ENCODE results near the gene LMLN.
"Not testable (repeated sequence)": the region's sequence is repeated elsewhere in the genome, so short reads cannot be mapped to it uniquely, and the experiment has no call there.

Gene LMLN

DNA sequence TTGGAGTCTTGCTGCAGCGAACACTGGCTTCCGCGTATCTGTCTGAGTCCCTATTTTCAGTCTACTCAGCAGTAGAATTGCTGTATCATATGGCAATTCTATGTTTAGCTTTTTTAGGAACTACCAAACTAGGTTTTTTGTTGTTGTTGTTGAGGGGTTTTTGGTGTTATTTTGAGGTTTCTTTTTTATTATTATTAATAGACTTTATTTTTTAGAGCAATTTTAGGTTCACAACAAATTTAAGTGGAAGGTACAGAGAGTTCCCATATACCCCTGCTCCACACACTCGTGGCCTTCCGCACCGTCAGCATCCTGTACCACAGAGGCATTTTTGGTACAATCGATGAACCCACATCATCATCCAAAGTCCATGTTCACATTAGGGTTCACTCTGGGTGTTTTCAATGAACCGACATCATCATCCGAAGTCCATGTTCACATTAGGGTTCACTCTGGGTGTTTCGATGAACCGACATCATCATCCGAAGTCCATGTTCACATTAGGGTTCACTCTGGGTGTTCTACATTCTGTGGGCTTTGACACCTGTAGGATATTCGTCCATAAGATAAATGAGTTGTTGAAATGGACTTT lies 67.9 kb downstream of the LMLN start:
- no peak for DNase-seq

DNA sequence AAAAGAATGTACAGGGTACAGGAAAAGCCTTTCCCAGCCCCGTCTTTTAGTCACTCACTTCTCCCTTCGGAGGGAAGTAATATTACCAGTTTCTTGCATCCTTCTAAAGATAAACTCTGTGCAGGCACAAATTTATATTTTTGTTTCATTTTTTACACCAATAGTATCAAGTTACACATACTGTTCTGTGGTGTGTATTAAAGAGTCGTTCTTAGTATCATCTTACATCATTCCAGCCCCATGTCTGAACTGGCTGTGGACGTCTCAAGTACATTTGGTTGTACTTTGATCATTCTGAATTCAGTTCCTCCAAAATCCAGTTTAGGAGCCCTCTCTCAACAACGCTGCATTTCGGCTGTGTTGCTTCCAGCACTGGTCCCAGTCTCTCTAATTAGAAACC lies 68.7 kb downstream of the LMLN start:
- DNase-seq, result no peak

DNA sequence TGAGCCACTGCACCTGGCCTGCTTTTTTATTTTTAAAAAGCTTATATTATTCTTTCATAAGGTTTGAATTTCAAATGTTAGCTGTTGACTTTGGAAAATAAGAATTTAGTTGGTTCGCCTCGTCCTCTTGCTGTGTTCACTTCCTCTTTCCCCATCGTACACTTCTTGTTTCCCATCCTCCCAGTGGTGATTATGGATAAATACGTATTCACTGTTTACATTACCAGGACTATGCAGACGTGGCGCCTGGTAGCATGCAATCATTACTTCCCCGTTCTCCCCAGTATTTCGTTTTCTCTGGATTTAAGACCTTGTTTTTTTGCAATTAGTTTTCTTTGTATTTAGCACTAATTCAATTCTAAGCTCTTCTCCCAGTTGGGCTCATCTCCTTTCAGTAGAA lies 70.1 kb downstream of the LMLN start:
- DNase-seq, result no peak

DNA sequence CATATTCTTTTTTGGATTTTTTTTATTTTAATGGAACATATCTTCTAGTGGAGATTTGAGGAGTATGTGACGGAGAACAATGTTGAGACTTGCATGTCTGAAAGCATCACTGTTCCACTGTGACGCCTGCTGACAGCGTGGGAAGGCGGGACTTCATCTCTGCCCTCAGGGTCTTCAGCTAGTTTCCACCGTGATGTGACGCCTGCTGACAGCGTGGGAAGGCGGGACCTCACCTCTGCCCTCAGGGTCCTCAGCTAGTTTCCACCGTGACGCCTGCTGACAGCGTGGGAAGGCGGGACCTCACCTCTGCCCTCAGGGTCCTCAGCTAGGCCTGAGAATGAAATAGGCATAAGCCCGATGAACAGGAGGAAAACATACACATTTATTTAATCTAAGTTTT lies 70.7 kb downstream of the LMLN start:
- no peak for DNase-seq

DNA sequence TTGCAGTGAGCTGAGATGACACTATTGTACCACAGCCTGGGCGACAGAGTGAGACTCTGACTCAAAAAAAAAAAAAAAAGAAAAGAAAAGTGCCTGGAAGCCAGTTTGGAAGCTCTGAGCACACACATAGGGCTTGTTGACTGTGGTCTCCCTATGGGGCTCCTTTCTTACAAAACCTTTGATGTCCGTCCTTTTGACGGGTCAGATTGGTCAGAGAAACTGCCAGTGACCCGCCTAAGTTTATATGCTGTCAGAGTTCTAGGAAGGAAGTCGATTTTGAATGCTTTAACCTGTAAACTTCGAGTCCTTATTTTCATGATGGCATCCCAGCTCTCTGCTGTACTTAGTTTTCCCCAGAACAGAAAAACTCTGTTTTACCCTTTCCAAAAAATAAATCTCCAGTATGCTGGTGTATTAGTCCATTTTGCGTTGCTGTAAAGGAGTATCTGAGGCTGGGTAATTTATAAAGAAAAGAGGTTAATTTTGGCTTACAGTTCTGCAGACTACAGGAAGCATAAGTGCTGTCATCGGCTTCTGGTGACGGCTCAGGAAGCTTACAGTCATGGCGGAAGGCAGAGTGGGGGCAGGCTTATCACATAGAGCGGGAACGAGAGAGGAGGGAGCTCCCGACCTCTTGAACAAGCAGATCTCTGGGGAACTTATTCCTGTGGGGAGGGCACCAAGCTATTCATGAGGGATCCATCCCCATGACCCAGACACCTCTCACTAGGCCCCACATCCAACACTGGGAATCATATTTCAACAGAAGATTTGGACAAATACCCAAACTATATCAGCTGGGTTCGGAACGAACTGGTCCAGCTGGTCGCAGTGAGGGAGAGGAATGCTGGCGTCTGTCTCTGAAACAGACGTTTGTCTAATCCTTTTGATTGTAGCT lies 72.3 kb downstream of the LMLN start:
- no peak for DNase-seq

DNA sequence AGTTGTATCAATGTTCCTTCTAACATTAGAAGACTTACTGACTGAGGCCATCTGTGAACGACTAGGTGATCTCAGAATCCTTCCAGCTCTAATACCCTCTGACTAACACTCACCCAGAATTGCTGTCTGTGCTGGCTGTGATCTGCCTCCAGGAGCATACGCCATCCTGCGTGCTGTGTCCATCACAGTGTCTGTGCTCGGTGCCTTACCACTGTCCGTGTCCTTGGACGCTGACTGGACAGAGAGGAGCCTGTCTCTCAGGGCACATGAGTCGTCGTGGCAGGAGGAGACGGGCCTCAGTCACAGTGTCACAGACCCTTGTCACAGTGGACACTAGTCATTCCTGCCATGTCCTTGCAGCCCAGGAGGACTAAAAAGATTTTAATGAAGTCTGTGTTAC lies 83.1 kb downstream of the LMLN start:
- no peak for DNase-seq

DNA sequence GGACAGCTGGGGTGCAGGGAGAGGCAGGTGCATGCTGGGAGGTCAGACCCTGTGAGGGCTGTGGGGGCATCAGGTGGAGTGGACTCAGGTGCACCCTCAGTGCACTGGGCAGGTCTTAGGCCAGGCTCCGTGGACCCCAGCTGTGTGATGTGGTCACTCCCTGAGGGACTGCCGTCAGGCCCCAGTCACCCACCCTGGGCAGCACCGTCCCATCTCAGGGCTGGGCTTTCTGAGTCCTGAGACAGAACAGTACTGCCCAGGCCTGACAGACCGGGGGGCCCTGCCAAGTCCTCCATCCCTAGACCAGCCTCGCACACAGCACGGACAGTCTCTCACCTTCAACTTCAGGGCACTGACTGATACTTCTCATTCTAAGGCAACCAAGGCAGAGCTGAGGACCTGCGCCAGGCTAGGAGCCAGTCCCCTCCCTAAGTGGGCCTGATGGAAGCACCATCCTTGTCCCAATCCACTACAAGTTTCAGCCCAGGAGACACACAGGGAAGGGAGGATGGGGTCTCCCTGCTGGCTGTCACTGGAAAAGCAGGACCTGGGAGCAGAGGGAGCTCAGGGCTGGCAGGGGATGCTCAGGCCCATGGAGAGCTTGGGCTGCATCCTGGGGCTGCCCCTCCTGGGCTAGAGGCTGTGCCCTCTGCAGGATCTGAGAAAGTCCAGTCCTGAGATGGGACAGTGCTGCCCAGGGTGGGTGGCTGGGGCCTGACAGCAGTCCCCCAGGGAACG lies 86.3 kb downstream of the LMLN start:
- no peak for DNase-seq

DNA sequence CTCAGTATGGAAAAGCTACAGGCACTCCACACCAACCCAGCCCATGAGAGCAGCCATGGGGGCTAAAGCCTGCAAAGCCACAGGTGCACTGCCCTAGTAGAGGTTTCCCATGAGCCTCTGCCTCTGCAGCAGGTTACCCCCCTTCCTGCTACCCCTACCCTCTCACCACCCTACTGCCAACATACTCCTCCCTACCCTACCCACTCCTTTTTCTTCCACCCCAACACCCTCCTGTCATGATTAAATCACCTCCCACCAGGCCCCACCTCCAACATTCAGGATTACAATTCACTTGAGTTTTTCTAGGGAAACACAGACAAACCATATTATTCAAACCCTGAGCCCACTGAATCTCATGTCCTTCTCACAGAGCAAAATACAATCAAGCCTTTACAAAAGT lies 88.4 kb downstream of the LMLN start:
- no peak for DNase-seq

DNA sequence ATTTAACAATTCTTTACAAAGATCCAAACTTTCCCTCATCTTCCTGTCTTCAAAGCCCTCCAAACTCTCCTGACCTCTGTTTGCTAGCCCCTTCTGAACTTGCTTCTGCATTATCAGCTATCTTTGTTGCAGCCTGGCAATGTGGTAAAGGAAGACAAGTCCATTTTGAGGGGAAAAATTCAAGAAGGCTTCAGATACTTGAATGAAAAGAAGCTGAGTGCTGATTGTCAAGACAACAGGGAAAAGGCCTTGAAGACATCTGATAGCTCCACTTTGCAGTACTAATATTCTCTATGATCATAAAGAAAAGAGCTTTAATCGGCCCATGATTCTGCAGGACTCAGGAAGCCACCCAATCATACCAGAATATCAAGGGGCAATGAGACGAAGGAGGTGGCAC lies 91.8 kb downstream of the LMLN start:
- no peak for DNase-seq

DNA sequence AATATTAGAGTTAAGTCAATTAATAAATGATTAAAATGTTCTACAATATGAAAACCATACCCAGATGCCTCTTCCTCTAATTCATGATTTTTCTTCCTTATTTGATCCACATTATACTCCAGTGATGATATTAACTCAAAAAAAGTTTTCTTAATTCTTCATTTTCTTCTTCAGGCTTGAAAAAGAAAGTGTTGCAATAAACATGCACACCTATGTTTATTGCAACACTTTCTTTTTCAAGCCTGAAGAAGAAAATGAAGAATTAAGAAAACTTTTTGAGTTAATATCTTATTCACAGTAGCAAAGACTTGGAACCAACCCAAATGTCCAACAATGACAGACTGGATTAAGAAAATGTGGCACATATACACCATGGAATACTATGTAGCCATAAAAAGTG lies 93.4 kb downstream of the LMLN start:
- not testable (repeated sequence) for DNase-seq

DNA sequence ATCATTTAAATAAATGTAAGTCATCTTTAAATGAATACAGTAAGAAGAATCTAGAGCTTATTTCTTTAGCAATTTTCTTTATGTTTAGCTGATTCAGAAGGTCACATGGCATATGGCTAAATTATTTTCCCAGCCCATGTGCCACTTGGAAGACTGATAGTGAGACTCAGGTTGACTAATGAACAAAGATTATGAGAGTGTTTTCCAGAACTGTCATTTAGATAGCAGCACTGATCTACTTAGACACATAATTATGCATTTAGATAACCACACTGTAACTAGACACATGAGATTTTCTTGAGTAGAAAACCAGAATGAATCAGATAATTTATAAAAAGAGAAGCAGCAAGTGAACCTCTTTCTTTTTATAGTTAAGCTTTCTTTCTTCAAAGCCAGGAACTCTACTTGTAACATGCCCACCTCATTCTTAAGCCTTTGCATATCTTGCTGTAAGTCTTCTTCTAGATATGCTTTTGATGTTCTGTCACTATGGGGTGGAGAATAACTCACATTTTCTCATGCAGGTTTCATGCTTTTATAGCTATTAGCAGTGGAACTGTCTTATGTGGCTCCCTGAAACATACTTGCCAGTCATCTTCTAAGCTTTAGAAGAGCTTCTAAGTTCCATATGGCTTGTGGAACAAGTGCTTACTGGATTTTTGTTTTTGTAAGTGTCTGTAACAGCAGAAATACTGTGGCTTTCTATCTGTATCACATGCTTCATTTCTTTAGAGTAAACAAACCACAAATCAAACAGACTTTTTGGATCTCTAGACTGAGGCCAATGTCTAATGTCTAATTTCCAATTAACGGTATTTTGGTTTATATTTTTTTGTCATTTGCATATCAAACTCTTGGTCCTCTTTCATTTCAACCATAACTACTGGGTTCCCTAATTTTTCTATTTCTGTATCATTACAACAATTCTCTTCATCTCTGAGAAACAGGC lies 101.4 kb downstream of the LMLN start:
- no peak for DNase-seq

DNA sequence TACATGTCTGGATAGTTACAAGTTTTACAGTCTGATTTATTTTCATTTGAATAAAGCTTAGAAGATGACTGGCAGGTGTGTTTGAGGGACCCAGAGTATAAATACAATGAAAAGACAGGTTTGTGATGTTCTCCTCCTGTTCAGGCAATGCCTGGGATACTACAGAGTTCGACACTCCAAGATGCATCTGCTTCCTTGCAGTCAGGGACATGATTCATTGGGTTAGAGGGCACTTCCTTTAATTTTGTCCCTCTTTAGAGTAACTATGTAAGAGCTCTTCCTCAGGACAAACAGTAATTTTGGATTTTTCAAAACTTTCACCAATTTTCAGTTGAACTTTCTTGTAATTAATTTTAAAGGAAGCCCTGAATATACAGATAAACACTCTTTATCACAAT lies 102.0 kb downstream of the LMLN start:
- DNase-seq, result no peak

DNA sequence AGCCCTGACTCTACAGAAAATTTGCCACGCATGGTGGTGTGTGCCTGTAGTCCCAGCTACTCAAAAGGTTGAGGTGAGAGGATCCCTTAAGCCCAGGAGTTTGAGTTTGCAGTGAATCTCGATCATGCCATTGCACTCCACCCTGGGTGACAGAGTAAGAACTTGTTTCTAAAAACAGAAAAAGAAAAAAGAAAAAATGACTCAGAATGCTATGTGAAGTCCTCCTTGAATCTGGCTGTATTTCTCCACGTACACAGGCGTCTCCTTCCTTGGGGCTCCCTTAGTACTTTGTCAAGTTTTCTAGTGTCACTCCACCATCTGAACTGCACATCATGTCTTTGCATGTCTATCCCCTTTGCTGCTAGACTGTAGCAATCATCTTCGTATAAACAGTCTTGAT lies 104.4 kb downstream of the LMLN start:
- no peak for DNase-seq

DNA sequence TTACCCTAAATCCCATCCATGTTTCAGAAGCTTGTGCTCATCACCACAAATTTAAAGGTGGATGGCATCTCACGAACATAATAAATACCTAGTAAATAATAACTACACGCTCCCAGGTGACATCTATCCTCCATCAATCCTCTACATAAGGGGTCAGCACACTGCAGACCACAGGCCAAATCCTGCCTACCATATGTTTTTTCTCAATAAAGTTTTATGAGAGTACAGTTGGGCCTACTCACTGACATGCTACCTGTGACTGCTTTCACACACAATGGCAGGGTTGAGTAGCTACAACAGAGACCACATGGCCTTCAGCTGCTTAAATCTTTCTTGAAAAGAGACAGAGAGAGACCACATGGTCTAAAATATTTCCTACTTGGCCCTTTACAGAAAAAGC lies 105.9 kb downstream of the LMLN start:
- no peak for DNase-seq

DNA sequence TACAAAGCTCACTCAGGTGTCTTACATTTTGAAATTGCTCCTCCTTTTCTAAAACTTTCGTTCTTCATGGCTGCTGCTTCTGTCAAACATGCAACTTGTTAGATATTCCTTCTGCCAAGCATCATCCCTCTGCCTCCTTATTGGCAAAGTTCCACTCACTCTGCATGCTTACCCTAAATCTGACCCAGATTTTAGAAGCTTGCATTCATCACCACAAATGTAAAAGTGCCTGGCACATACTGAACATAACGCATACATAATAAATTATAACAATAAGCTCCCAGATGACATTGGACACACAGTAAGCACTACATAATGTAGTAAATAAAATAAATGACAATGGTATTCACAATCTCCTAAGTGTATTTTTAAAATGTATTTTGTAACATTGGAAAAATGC lies 107.4 kb downstream of the LMLN start:
- DNase-seq, result no peak

DNA sequence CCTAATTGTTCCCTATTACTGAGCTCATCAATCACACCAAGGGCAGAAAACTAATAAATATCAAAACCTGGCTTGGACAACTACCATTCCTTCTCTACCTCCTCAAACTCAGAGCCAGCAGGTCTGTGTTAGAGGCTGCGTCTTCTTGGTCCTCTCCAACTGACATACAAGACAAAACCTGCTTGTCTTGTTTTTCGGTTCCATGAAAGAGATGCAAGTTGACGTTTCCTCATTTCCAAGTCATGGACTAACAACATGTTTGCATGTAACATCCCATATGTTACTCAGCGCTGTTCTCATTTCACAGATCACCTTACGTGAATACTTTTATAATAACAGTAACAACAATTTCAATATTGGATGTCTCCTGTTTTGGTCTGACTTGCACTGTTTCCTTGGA lies 110.9 kb downstream of the LMLN start:
- no peak for DNase-seq

DNA sequence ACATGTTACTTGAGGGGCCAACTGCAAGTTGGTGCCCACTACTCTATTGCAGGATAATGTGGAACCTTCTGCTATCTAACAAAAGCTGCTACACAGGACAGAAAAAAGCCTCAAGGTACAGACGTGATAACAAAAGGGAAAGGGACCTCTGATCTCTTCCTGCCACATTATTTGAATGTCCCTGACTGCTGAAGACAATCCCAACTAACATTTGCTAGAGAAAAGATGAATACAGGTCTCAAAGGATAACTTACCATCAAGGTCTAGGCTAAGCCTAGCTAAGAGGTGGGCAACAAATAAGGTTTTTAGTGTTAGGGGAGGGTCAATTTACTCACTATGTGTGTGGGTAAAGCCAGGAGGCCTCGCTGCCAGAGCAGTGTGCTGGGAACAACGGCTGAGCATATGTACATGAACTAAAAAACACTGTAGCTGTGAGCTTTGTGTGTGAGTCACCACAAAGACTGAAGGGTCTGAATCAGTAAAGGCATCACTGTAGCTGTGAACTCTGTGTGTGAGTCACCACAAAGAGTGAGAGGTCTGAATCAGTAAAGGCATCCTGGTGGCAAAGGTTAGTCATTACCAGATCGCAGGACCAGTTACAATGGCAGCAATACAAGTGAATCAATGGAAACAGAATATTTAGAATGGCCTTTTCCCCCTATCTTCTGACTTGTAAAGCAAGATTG lies 111.7 kb downstream of the LMLN start:
- DNase-seq, result no peak

DNA sequence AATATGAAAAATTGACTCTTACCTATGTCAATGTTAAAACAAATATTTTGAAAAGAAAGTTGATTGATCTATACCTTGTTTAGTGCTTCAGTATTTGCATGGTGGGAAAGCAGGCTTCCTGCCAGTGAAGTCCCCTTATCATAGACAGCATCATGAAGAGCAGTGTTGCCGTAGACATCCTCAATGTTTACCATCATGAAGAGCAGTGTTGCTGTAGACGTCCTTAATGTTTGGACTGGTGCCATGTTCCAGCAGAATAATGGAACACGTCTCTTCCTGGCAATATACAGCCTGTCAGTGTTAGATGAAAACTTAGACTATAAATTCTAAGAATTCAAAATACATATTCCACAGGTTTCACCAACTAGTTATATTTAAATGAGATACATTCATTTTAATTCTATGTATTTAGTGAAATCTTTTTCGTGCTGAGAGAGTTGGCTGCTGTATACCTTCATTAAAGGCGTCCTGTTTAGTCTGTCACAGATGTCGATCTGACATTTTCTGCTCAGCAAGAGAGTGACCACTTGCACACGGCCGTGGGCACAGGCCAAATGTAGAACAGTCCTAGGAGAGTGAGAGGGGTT lies 116.8 kb downstream of the LMLN start:
- no peak for DNase-seq

DNA sequence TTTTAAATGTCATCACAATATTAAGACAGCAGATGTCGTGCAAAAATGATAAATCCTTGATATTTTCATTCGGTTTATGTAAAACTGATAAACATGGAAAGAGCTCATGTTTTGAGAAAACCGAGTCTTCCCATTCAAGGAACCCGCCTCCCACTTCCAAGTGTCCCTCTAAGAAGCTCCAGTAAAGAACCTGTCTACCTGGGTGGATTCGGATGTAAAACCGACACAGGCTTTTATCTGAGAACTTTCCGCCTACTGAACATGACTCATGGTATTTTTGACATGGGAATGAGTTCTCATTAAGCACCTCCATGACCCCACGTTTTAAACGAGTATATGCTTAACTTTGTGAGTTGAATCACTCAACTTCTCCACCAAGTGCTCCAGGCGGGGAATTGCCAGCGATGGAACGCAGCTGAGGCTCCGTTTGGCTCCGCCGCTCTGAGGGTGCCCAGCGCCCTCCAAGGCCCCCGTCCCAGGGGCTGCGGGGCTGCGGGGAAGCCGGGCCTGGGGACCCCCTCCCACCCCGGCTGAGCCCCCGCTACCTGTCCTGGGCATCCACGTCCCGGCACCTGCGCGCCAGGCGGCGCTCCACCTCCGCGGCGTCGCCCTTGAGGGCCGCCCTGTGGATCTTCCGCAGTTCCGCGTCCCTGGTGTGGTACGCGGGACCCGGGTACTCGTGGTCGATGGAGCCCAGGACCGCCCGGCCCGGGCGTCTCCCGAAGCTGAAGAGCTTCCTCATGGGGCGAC lies 119.9 kb downstream of the LMLN start:
- no peak for DNase-seq

DNA sequence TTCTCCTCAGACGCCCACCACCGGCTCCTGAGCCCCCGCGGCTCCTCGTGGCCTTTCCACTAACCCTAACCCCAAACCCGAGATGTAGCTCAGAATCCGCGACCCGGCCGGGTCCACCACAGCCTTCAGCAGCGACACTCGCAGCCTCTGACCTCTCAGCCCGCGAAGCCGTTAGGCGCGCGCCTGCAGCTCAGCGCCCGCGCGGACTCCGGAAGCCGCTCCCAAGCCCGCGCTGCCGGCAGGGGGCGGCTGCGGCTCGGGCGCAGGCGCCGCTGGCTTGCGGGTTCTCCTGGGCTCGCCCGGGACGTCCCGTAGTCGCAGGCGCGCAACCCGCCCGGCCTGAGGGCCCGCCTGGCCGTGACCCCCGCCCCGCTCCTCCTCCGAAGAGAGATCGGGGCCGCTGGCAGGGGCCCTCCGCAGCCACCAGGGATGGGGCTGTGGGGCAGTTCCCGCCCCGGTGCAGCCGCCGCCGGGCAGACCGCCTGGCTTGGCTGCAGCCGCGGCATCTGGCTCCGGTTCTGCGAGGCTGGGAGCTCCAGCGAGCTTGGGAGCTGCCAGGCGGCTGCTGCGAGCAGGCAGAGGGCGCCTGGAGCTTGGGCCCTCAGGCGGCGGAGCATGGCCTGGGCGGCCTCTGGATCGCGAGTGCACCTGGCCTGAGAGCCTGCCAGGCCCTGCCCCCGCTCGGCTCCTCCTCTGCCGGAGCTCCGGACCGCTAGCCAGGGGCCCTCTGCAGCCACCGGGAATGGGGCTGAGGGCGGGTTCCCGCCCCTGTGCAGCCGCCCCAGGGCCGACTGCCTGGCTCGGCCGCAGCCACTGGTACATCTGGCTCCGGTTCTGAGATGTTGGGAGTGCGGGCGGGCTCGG lies 120.7 kb downstream of the LMLN start:
- peak; percentile 80 for DNase-seq

All from activated CD4-positive, CD25-positive, alpha-beta regulatory T cell treated with anti-CD3 and anti-CD28 coated beads, Interleukin-2, amount 50 U/mL, for 72 hours (primary cell).